Caco-2 (cell line): ENCODE data around the gene SRBD1. TPM values are rescaled to one million over a fixed set of nuclear protein-coding genes. Genes with fewer than 3 reads are reported as not detected.

Experiments
- BruUV-seq: library from RNA; stranded (reverse); fragments of 400-500 nt; replicated peaks from 2 replicates; lab custom pipeline; 2021; lab: Mats Ljungman, UMichigan
- CTCF ChIA-PET: fragments of 300-600 bp; sonication (Branson Sonifier 250); formaldehyde crosslinking; loops from one replicate; lab custom pipeline; 2022; ENCODE audit warnings: antibody characterized with exemption; lab: Charles Lee
- POLR2A ChIA-PET: fragments of 300-600 bp; sonication (Branson Sonifier 250); formaldehyde crosslinking; loops from one replicate; lab custom pipeline; 2022; ENCODE audit warnings: antibody characterized with exemption; lab: Charles Lee
- DNase-seq, 2 experiments: peaks; one replicate each; pipeline versions ENCODE4 v3.0.0 to v3.0.0-alpha.2; 2020 to 2022
- H3K27me3 ChIP-seq: replicated peaks from 2 replicates; pipeline ENCODE4 v1.6.0; 2011; ENCODE audit warnings: low read length; ENCODE audit not compliant: control insufficient read depth, insufficient read depth
- H3K36me3 ChIP-seq: 2 replicates; pipeline ENCODE4 v1.5.1; 2011; ENCODE audit warnings: low read length; ENCODE audit not compliant: control insufficient read depth, insufficient read depth
- H3K4me1 ChIP-seq: fragments of 250-450 bp; sonication (Bioruptor Pico); 2 replicates; pipeline ENCODE4 v1.5.1; 2020; ENCODE audit warnings: mild to moderate bottlenecking
- H3K4me3 ChIP-seq: 2 replicates; pipeline ENCODE4 v1.5.1; 2011; ENCODE audit warnings: low read depth, mild to moderate bottlenecking, control low read depth, low read length
- H3K9me3 ChIP-seq: fragments of 250-450 bp; sonication (Bioruptor Pico); 2 replicates; pipeline ENCODE4 v1.5.1; 2020; ENCODE audit warnings: mild to moderate bottlenecking, moderate library complexity
- H3K27ac Mint-ChIP-seq: one replicate; pipeline ENCODE4 v1.8.0; 2022; ENCODE audit warnings: mixed read lengths; ENCODE audit not compliant: unreplicated experiment
- H3K27me3 Mint-ChIP-seq: one replicate; pipeline ENCODE4 v1.8.0; 2022; ENCODE audit warnings: mixed read lengths; ENCODE audit not compliant: insufficient read depth, unreplicated experiment
- H3K36me3 Mint-ChIP-seq: one replicate; pipeline ENCODE4 v1.8.0; 2022; ENCODE audit warnings: mild to moderate bottlenecking, mixed read lengths; ENCODE audit not compliant: insufficient read depth, unreplicated experiment
- H3K4me1 Mint-ChIP-seq: one replicate; pipeline ENCODE4 v1.8.0; 2022; ENCODE audit warnings: low read depth, mixed read lengths; ENCODE audit not compliant: unreplicated experiment
- H3K4me3 Mint-ChIP-seq: one replicate; pipeline ENCODE4 v1.8.0; 2022; ENCODE audit warnings: mild to moderate bottlenecking, moderate library complexity, mixed read lengths; ENCODE audit not compliant: unreplicated experiment
- H3K9me3 Mint-ChIP-seq: one replicate; pipeline ENCODE4 v1.8.0; 2022; ENCODE audit warnings: mixed read lengths; ENCODE audit not compliant: unreplicated experiment
- CTCF ChIP-seq, 2 experiments: fragments of 200-600 bp in 1 of 2; IDR thresholded peaks; 1 replicate in 1 of 2; 2 replicates in 1 of 2; pipeline versions ENCODE4 v1.5.1 to v1.8.0; 2011 to 2022; ENCODE audit warnings: antibody characterized with exemption in 1 of 2, control low read depth in 1 of 2, inconsistent platforms in 1 of 2, low read depth in 1 of 2, low read length in 1 of 2, mild to moderate bottlenecking in 1 of 2, moderate library complexity in 1 of 2; ENCODE audit not compliant: insufficient read depth in 1 of 2, severe bottlenecking in 1 of 2, unreplicated experiment in 1 of 2
- intact Hi-C: fragments of 100-400 bp; cut with micrococcal nuclease; formaldehyde crosslinking; loops from one replicate; pipeline ENCODE4 v1.10.0; 2022; ENCODE audit not compliant: unreplicated experiment
- total RNA-seq: library from RNA; stranded (reverse); gene quantifications from 2 replicates; pipeline ENCODE4 v1.2.3, GENCODE V29; 2022

SRBD1 gene
- total RNA-seq, 1 experiment from 2014 or later, result 15.8 TPM

- Mint-ChIP-seq H3K4me1 (peaks cover 8% of the 10 kb centered on the region), H3K27ac (no peak overlapping the region), H3K36me3 (peaks cover 6% of the 10 kb centered on the region), H3K27me3 (no peaks in the 10 kb centered on the region), H3K4me3 (no peak overlapping the region), H3K9me3 (peaks cover 8% of the 10 kb centered on the region)
- Histone ChIP-seq H3K9me3 (no peaks in the 10 kb centered on the region), H3K36me3 (no peaks in the 10 kb centered on the region), H3K4me3 (no peak overlapping the region), H3K4me1 (no peaks in the 10 kb centered on the region), H3K27me3 (no peaks in the 10 kb centered on the region)
- no peak for DNase-seq
- POLR2A ChIA-PET, result no interaction called here
- CTCF ChIA-PET, result no interaction called here
- TF ChIP-seq CTCF (IDR thresholded peaks at IDR 0.05; ENCODE audit: insufficient read depth in 1 of 2, low read depth in 1 of 2, low read length in 1 of 2, severe bottlenecking in 1 of 2, unreplicated experiment in 1 of 2), result no peak
- BruUV-seq, result no TSS peak
- intact Hi-C loops, result no loop called here
Measured at GRCh38 chr2:45570671-45571334, 40.3 kb downstream of the SRBD1 start.

GRCh38 chr2:45568935-45569334 lies 42.1 kb downstream of the SRBD1 start:
- H3K27ac Mint-ChIP-seq, result no peak overlapping the region

More at GRCh38 chr2:45568935-45569334, 42.1 kb downstream of the SRBD1 start:
- ChIA-PET POLR2A (no interaction called here), CTCF (no interaction called here)
- Mint-ChIP-seq H3K27me3 (no peaks in the 10 kb centered on the region), H3K4me1 (peaks cover 8% of the 10 kb centered on the region), H3K9me3 (peaks cover 8% of the 10 kb centered on the region), H3K36me3 (peaks cover 6% of the 10 kb centered on the region), H3K4me3 (no peak overlapping the region)
- Histone ChIP-seq H3K4me3 (no peak overlapping the region), H3K4me1 (no peaks in the 10 kb centered on the region), H3K36me3 (no peaks in the 10 kb centered on the region), H3K9me3 (no peaks in the 10 kb centered on the region), H3K27me3 (no peaks in the 10 kb centered on the region)
- TF ChIP-seq CTCF (IDR thresholded peaks at IDR 0.05; ENCODE audit: insufficient read depth in 1 of 2, low read depth in 1 of 2, low read length in 1 of 2, severe bottlenecking in 1 of 2, unreplicated experiment in 1 of 2), result no peak
- intact Hi-C loops, result no loop called here
- BruUV-seq, result no TSS peak
- no peak for DNase-seq
